Measurements from ENCODE around the gene PIANP. TPM values are rescaled to one million over a fixed set of nuclear protein-coding genes. Genes with fewer than 3 reads are reported as not detected.

The PIANP gene
- total RNA-seq, 1 donor from 2014 or later: 3.6 TPM

DNA sequence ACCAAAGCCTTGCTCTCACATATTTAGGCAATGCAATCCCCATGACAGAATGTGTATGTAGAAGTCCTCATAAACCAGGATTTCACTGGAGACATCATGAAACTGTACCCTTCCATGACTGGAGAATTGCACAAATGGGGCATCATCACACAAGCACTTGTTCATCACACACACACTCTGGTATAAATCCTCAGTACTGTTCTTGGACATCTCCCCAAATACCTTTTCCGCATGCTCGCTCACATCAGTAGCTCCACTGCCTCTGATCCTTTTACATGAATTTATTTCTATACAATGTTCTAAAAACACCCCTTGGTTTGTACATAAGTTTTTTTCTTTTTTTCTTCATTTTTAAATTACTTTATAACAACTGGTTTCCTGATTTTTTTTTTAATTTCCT is 34.4 kb downstream of the PIANP start:
- Histone ChIP-seq H3K27me3 (ENCODE audit: insufficient read depth, low read length) (no peaks in the 10 kb centered on the region), H3K36me3 (ENCODE audit: insufficient read depth, low read length) (peaks cover 29% of the 10 kb centered on the region), H3K9ac (ENCODE audit: low read length) (no peak overlapping the region), H4K20me1 (ENCODE audit: insufficient read depth, low read length) (no peaks in the 10 kb centered on the region), H3K4me3 (ENCODE audit: insufficient read depth, low read depth, low read length) (no peak overlapping the region), H3K4me2 (ENCODE audit: low read length) (no peak overlapping the region), H3K79me2 (ENCODE audit: insufficient read depth, low read length) (peaks cover 17% of the 10 kb centered on the region), H3K4me1 (ENCODE audit: insufficient read depth, low read length) (peaks cover 6% of the 10 kb centered on the region), H3K9me3 (ENCODE audit: insufficient read depth, low read depth, low read length) (no peaks in the 10 kb centered on the region), H2AFZ (ENCODE audit: low read depth, low read length) (no peak overlapping the region), H3K27ac (ENCODE audit: low read depth, low read length) (no peak overlapping the region)
- H3K36me3 Mint-ChIP-seq (ENCODE audit: low read depth, unreplicated experiment): peaks cover 6% of the 10 kb centered on the region
- peak; percentile 57 for DNase-seq (ENCODE audit: low read depth)
- H3K4me3 Mint-ChIP-seq (ENCODE audit: unreplicated experiment): no peak overlapping the region
- TF ChIP-seq CTCF (IDR thresholded peaks at IDR 0.05; ENCODE audit: insufficient read depth, low read depth, low read length) (no peak), EZH2 (IDR thresholded peaks at IDR 0.05; ENCODE audit: insufficient read depth, low read length) (no peak)
- FAIRE-seq: no peak
- peaks cover 8% of the 10 kb centered on the region for H3K4me1 Mint-ChIP-seq (ENCODE audit: low read depth, unreplicated experiment)
- H3K27ac Mint-ChIP-seq (ENCODE audit: unreplicated experiment): no peak overlapping the region
- H3K9me3 Mint-ChIP-seq (ENCODE audit: unreplicated experiment): no peaks in the 10 kb centered on the region
- no peaks in the 10 kb centered on the region for H3K27me3 Mint-ChIP-seq (ENCODE audit: low read depth, unreplicated experiment)

DNA sequence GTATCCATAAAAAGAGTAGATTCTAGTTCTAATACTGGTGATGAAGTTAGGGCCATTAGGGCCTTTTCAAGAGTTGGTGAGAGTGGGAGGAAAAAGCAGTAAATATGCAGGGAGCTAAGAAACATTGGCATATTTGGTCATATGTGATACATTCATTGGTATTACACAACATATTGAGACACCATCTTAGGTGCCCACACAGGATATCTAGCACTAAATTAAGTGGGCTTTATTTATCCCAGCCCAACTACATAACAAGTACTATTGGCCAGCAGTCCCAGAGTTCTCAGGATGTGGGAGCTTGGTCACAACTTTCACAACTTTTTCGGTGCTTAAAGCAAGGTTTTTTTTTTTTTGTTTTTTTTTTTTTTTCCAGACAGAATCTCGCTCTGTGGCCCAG is 35.7 kb downstream of the PIANP start:
- Mint-ChIP-seq H3K36me3 (ENCODE audit: low read depth, unreplicated experiment) (peaks cover 3% of the 10 kb centered on the region), H3K27ac (ENCODE audit: unreplicated experiment) (no peak overlapping the region), H3K4me1 (ENCODE audit: low read depth, unreplicated experiment) (peaks cover 8% of the 10 kb centered on the region), H3K4me3 (ENCODE audit: unreplicated experiment) (no peak overlapping the region), H3K27me3 (ENCODE audit: low read depth, unreplicated experiment) (no peaks in the 10 kb centered on the region), H3K9me3 (ENCODE audit: unreplicated experiment) (no peaks in the 10 kb centered on the region)
- Histone ChIP-seq H3K4me2 (ENCODE audit: low read length) (no peak overlapping the region), H3K4me1 (ENCODE audit: insufficient read depth, low read length) (peaks cover 6% of the 10 kb centered on the region), H2AFZ (ENCODE audit: low read depth, low read length) (no peak overlapping the region), H4K20me1 (ENCODE audit: insufficient read depth, low read length) (no peaks in the 10 kb centered on the region), H3K9me3 (ENCODE audit: insufficient read depth, low read depth, low read length) (no peaks in the 10 kb centered on the region), H3K79me2 (ENCODE audit: insufficient read depth, low read length) (peaks cover 22% of the 10 kb centered on the region), H3K9ac (ENCODE audit: low read length) (no peak overlapping the region), H3K36me3 (ENCODE audit: insufficient read depth, low read length) (peaks cover 16% of the 10 kb centered on the region), H3K27me3 (ENCODE audit: insufficient read depth, low read length) (no peaks in the 10 kb centered on the region), H3K4me3 (ENCODE audit: insufficient read depth, low read depth, low read length) (no peak overlapping the region), H3K27ac (ENCODE audit: low read depth, low read length) (no peak overlapping the region)
- FAIRE-seq: no peak
- DNase-seq (ENCODE audit: low read depth): no peak
- TF ChIP-seq EZH2 (IDR thresholded peaks at IDR 0.05; ENCODE audit: insufficient read depth, low read length): no peak
- no peak for TF ChIP-seq CTCF (IDR thresholded peaks at IDR 0.05; ENCODE audit: insufficient read depth, low read depth, low read length)

- Histone ChIP-seq H3K9ac (ENCODE audit: low read length) (peak within 1 kb of the TSS; percentile 91), H3K9me3 (ENCODE audit: insufficient read depth, low read depth, low read length) (no peaks in the 10 kb centered on the region), H3K36me3 (ENCODE audit: insufficient read depth, low read length) (peaks cover 5% of the 10 kb centered on the region), H3K4me3 (ENCODE audit: insufficient read depth, low read depth, low read length) (peak within 1 kb of the TSS; percentile 86), H4K20me1 (ENCODE audit: insufficient read depth, low read length) (no peaks in the 10 kb centered on the region), H3K4me2 (ENCODE audit: low read length) (peak within 1 kb of the TSS; percentile 98), H3K27me3 (ENCODE audit: insufficient read depth, low read length) (no peaks in the 10 kb centered on the region), H3K27ac (ENCODE audit: low read depth, low read length) (peak within 1 kb of the TSS; percentile 82), H3K4me1 (ENCODE audit: insufficient read depth, low read length) (peaks cover 6% of the 10 kb centered on the region), H3K79me2 (ENCODE audit: insufficient read depth, low read length) (peaks cover 28% of the 10 kb centered on the region), H2AFZ (ENCODE audit: low read depth, low read length) (peak within 1 kb of the TSS; percentile 95)
- peak within 1 kb of the TSS; percentile 96 for H3K4me3 Mint-ChIP-seq (ENCODE audit: unreplicated experiment)
- no peaks in the 10 kb centered on the region for H3K27me3 Mint-ChIP-seq (ENCODE audit: low read depth, unreplicated experiment)
- DNase-seq (ENCODE audit: low read depth) (peak; percentile 99), FAIRE-seq (peak; percentile 80)
- TF ChIP-seq CTCF (IDR thresholded peaks at IDR 0.05; ENCODE audit: insufficient read depth, low read depth, low read length): no peak
- no peak for TF ChIP-seq EZH2 (IDR thresholded peaks at IDR 0.05; ENCODE audit: insufficient read depth, low read length)
- peak within 1 kb of the TSS; percentile 97 for H3K27ac Mint-ChIP-seq (ENCODE audit: unreplicated experiment)
- peaks cover 8% of the 10 kb centered on the region for H3K36me3 Mint-ChIP-seq (ENCODE audit: low read depth, unreplicated experiment)
- H3K4me1 Mint-ChIP-seq (ENCODE audit: low read depth, unreplicated experiment): peaks cover 8% of the 10 kb centered on the region
- H3K9me3 Mint-ChIP-seq (ENCODE audit: unreplicated experiment): no peaks in the 10 kb centered on the region
Observed at GRCh38 chr12:6662906-6663742, 37.5 kb downstream of the PIANP start, which contains the start of gene ING4. Gene ING4, minus strand, starts transcription at chr12:6663119. Its CDS starts 18 bp downstream, at chr12:6663101.
